DLD1 (cell line): ENCODE results near the gene EIF4G3.
"Not testable (repeated sequence)": the region's sequence is repeated elsewhere in the genome, so short reads cannot be mapped to it uniquely, and the experiment has no call there.

ENCODE experiments used
- in situ Hi-C: cut with HindIII; loops from 2 replicates; pipeline ENCODE4 v1.10.0; 2017; ENCODE audit warnings: low sequenced_read_pairs

Gene EIF4G3

DNA sequence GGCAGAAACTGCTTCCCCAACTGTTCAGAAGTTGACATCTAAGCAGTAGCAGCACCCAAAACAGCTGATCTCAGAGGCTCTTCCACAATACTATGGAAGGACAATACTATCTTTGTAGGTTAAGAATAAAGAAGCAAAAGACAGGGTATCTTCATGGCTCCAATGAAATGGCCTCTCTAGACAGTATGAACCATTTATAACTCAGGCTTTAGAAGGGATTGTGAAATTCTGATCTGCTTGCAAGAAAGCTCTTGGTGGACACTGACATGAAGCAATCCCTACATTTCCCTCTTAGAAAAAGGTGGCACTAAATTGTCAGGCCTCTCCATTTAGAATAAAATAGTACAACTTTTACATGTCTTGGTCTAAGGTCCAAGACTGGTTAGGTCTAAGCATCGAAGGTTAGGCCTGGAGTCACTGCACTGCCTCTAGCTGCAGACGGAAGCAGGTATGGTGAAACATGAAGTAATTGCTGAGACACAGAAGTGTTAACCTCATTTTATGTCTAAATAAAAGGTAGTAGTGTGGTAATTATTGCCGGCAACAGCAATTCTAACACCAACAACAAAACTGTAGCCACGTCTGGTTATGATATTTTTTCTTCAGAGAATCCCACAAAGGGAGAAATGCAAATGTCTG, 339.0 kb downstream of the EIF4G3 start:
- in situ Hi-C loops = no loop called here

DNA sequence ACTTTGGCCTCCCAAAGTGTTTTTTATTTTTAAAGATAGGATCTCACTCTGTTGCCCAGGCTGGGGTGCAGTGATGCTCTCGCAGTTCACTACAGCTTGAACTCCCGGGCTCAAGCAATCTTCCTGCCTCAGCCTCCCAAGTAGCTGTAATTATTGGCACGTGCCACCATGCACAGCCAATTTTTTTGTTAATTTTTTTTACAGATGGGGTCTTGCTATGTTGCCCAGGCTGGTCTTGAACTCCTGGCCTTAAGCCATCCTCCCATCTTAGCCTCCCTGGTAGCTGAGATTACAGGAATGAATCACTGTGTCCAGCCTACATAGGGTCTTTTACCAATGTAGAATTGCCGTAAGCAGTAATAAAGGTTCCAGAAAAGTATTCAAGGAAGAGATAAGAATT, 340.5 kb downstream of the EIF4G3 start:
- in situ Hi-C loops = no loop called here

DNA sequence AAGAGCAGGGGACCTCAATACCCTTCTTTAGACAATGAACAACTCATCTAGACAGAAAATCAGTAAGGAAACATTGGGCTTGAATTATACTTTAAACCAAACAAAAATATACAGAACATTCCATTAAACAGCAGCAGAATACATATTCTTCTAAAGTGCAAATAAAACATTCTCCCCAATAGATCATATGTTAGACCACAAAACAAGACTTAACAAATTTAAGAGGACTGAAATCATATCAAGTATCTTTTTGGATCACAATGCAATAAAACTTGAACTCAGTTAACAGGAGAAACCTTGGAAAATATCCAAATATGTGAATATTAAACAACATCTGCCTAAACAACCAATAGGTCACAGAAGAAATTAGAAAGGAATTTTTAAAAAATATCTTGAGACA, 341.9 kb downstream of the EIF4G3 start:
- in situ Hi-C loops = no loop called here

DNA sequence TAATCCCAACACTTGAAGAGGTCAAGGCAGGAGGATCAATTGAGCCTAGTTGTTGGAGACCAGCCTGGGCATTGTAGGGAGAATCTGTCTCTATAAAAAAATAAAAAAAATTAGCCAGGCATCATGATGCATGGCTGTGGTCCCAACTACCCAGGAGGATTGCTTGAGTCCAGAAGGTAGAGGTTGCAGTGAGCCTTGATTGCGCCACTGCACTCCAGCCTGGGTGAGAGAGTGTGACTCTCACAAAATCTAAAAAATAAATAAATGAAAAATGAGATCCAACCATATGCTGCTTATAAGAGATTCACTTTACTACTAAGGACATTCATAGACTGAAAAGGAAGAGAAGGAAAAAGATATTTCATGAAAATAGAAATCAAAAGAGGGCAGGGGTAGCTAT, 342.5 kb downstream of the EIF4G3 start:
- in situ Hi-C loops = no loop called here

DNA sequence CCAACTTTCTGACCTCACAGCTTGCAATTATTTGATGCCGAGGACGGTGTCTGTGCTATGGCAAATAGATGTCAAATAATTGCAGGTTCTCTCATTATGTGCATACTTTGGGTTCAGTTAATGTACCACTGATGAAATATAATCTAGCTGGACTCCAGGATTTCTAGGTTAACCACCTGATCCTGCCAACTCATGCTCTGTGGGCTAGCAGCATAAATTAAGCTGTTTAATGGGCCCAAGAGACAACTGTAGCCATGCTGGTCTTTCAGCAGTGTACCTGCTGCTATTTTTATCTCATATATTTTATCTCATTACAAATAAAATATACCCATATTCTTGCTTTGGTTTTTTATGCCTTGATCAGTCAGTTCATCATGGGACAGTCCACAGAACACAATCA, 346.3 kb downstream of the EIF4G3 start:
- in situ Hi-C loops = no loop called here

DNA sequence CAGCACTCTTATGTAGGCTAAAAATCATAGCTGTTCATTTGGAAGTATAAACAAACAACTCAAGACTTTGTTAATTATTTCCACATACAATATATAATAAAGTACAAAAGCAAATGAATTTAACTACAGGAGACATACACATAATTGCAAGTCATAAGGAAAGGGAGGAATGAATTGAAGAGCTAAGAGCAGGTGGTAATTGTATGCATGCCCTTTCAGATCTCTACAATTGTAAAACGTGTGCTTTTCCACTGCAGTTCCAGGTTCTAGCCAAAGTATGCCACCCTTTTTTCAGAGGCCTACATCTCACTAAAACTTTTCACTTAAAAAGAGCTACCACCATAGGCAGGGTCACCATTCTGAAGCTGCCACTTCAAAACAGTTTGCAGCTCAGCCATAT, 346.8 kb downstream of the EIF4G3 start:
- in situ Hi-C loops = no loop called here

DNA sequence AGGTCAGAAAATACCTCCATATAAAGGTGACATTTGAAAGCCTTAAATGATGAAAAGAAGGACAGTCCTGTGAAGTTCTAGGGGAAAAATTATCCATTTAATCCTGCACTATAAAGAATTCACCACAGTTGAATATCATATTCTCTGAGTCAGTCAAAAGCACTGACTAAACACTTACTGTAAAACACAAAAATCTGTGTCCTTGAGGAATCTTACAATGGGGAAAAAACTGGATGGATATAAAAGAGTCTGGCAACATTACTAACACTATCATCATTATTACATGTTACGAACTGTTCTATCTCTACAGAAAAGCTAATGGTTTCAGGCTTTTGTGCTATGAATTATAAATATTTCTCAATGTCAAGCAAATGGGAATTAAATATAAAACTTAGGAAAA, 347.2 kb downstream of the EIF4G3 start:
- in situ Hi-C loops = no loop called here

DNA sequence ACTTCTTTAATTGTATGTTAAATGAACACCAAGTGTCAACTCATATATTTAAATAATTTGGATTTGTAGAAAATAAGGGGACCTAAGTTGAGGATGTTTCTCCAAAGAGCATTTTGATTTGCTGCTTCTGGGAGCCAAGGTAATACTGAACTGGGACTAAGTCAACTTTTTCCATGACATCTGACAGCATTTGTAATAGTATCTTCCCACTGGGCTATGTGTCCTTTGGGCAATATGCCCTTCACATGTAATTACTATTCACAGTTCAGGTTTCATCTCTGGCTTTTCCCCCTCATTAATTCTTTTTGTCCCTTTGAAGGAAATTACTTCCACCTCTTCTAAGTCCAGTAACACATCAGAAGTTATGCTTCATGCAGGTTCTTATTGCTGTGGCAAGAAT, 352.9 kb downstream of the EIF4G3 start:
- in situ Hi-C loops = no loop called here

DNA sequence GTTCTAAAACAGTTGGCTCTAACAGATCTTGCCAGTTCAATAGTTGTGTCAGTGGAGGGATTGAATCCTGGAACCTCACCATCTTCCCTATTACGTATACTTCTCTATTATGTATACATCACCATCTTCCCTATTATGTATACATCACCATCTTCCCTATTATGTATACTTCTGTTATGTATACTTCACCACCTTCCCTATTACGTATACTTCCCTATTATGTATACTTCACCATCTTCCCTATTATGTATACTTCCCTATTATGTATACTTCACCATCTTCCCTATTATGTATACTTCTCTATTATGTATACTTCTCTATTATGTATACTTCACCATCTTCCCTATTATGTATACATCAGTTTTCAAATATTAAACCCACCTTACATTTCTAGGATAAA, 355.2 kb downstream of the EIF4G3 start:
- in situ Hi-C loops = no loop called here

DNA sequence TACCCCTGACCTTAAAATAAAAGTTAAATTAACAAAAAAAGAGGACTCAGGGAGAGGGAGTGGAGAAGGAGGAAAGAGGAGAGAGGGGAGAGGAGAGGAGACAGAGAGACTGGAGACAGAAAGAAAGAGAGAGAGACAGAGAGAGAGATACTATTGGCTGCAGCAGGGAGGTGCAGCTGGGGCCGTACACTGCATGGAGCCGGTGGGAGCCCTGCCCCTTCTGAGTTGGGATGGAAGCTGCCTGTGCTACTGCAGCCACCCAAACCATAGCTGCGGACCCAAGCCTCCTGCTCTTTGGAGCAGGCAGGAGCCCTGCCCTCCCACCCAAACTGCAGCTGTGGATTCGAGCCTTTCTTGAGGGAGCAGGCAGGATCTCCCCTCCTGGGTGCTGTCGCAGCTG, 356.9 kb downstream of the EIF4G3 start:
- in situ Hi-C loops = no loop called here

DNA sequence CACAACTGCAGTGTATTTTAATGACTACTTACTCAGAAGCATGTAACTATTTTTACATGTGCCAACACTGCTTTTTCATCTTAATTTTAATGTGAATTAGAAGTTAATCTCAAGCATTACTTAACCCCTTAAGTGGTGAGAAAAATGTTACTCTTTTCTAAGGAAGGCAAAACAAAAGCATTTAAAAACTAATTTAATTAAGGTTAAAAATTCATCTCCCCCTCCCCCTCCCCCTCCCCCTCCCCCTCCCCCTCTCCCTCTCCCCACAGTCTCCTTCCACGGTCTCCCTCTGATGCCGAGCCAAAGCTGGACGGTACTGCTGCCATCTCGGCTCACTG, 362.2 kb downstream of the EIF4G3 start:
- in situ Hi-C loops = no loop called here

DNA sequence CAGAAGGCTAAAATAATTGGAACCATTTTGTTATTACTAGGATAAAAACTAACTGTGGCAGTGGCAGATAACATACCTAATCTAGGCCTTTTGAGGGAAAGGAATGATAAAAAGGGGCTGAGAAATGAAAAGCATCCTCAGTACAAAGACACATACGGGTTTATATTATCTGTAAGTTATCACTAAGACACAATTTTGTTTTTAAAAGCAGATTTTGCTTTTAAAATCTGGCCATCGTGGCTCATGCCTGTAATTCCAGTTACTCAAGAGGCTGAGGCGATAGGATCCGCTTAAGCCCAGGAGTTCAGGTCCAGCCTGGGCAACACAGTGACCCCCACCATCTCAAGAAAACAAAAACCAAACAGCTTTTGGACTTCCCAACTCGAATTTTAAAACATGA, 364.8 kb downstream of the EIF4G3 start:
- in situ Hi-C loops = no loop called here

DNA sequence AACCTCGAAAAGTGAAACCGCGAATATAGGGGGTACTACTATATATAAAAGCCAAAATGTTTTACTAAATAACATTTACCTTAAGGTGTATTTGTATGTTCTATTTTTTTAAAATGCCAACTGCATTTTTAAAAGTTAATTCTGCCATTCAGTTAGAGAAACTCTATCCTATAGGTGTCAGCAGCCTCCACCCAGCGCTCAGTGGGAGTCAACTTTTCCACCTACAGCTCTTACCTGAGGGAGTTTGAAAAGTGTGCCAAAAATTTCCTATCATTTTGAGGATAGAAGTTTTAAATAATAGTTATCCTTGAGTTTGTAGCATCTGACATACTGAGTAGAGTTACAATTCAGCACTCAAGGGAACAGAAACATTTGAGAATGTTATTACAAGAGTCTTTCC, 383.5 kb downstream of the EIF4G3 start:
- in situ Hi-C loops = no loop called here

DNA sequence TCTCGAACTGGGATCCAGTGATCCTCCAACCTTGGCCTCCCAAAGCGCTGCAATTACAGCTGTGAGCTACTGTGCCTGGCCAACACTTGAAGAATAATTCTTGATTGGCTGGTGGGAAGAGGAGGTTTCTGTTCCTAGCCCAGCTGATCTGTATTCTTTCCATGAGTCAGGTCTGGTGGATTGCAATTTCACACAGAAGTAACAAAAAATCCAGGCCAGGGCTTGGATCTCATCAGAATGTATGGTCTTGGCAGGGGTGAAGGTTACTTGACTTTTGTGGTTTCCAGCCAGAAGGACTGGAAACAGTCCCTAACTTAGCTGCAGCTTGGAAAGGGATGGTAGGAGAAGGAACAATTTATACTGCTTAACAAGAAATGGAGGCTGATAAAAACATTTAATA, 384.5 kb downstream of the EIF4G3 start:
- in situ Hi-C loops = no loop called here

DNA sequence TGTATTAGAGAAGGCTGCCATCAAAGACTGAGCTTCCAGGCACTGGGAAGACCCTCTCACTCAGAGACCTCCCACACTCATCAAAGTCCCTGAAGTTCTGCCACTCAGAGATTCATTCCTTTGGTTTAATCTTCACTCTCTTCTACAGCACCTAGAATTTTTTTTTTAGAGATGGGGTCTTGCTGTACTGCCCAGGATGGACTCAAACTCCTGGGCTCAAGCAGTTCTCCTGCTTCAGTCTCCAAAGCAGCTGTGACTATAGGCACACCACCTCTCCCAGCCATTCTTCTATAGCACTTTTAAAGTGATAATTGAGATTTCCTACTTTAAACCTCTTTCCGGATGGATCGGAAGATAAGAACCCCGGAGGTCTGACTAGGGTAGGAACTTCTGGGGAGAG, 385.9 kb downstream of the EIF4G3 start:
- in situ Hi-C loops = no loop called here

DNA sequence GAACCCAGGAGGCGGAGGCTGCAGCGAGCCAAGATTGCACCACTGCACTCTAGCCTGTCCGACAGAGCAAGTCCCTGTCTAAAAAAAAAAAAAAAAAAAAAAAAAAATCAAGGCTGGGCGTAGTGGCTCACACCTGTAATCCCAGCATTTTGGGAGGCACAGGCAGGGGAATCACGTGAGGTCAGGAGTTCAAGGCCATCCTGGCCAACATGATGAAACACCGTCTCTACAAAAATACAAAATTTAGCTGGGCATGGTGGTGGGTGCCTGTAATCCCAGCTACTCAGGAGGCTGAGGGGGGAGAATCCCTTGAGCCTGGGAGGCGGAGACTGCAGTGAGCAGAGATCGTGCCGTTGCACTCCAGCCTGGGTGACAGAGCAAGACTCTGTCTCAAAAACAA, 387.1 kb downstream of the EIF4G3 start:
- in situ Hi-C loops = not testable (repeated sequence)

DNA sequence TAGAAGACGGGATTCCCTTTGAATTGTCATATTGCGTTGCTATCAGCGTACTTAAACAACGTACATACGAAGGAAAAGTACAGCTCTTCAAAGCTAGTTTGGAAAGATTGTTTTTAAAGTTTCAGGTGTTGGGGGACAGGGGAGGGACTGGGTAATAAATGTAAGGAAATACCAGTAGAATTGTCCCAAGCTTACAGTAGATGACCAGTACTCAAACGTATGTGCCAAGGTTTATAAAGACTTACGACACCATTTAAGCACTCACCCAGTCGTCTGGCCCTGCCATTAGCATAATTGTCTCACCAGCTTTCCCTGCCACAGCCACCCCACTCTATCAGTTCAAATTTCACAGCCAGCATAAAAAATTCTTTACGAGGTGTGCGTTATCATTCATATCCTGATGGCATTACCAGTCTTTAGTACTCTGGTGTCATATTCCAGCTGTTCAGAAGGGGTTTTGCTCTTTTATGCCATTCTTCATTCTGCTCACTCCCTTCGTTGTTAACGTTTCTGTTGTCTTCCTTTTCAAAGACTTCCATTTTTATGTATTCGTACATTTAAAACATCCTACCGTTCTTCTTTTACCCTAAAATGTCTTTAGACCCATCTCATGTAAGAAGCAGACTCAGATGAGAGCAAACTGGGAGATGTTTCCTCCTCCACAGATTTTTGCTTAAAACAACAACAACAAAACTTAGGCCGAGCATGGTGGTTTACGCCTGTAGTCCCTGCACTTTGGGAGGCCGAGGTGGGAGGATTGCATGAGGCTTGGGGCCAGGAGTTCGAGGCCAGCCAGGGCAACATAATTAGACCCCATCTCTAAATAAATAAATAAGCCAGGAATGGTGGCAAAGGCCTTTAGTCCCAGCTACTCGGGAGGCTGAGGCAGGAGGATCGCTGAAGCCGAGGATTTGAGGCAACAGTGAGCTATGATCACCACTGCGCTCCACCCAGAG, 388.6 kb downstream of the EIF4G3 start:
- in situ Hi-C loops = no loop called here

DNA sequence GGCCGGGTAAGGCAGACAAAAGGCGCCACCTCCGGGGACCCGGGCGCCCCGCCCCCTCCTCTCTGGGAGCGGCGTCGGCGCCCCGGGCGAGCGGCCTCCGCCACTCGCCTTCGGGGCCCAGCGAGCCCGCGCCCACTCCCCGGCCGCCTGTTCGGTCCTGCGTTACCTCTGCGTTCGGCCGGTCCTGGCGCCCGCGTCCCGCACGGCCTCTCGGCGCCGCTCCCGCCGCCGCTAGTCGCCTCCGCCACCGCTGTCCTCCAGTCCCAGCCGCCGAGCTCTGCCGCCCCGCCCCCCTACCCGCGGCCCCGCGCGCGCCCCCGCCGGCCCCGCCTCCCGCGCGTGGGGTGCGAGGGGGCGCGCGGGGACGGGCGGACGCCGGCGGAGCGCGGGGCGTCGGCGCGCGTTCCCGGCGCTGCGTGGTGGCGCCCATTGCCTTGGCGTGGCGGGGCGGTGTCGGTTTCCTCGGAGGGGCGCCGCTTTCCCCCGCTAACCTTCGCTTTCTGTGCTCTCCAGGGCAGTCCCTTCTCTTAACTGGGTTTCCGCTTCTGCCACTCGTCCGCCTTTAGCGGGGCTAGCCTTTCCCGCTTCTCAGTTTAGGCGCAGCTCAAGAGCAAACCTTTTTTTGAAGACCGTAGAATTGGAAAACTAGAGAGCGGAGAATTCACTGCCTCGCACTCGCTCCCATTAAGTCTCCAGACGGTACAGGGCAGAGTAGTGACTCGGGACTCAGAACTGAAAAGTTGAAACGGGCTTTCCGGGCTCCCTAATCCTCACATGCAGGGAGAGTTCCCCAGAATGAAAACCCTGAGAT, 389.5 kb downstream of the EIF4G3 start, which contains the start of gene HP1BP3:
TSS of gene HP1BP3 (minus strand) at position 279 of the 811 bp plus-strand sequence. CDS start 6,867 bp downstream, outside the sequence.
- in situ Hi-C loops = no loop called here

DNA sequence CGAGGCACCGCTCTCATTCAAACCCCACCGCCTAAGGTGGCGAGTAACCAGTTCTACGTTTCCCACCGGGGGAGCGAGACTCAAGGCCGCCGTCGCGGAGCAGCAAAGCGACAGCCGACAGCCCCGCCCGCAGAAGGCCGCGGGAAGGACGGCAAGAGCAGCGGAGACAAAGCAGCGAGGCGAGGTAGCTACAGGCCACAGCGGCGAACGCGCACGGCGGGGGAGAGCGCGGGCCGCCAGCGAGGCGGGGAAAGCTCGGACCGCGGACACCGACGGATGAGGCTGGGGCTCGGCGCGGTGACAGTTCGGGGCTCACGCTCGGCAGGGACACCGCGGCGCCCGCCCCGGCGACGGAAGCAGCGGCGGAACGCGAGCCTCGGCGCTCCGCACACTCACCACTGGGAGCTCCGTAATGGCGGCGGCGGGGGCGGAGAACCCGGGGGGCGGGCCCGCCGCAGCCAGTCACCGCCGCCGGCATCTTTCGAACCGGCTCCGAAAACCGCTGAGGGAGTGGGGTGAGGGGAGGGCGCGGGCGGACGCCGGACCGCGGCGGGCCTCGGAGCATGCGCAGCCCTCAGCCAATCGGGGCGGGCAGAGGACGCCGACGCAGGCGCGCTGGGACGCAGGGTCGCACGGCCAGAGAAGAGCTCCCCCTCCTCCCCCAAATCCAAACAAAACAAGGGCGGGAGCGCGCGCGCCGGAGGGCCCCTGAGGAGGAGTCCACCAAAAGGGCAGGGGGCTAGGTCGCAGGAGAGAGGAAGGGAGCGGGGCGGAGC, 390.3 kb downstream of the EIF4G3 start:
- in situ Hi-C loops = no loop called here

DNA sequence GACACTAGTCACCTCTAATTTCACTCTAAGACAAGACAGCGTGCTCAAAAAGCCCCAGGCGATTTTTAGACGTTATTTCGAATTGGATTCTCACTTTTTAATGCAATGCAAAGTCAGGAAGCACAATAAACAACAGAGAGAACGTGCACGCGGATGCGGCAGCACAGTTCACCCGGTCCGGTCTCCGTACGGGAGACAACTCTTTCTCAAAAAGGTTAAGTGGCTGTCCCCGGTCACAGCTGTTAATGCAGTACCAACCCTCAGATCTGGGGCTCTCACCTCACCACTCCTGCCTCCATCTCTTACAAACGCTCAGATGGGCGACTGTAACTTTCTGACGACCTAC, 390.8 kb downstream of the EIF4G3 start:
- in situ Hi-C loops = no loop called here

DNA sequence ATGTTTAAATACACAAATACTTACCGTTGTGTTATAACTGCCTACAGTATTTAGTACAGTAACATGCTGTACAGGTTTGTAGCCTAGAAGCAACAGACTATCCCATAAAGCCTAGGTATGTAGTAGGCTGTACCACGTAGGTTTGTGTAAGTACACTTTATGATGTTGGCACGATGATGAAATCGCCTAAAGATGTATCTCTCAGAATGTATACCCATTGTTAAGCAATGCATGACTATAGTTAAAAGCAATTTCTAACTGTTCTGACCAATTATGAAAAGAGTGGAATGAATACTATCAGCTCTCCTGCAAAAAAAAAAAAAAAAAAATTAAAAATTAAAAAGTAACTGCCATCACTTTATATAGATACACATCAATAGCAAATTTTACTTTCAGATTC, 401.0 kb downstream of the EIF4G3 start:
- in situ Hi-C loops = no loop called here
